ENCODE results near the gene BECN2. TPM values are rescaled to one million over a fixed set of nuclear protein-coding genes. Genes with fewer than 3 reads are reported as not detected.

Gene BECN2
- total RNA-seq, 4 donors from 2014 or later, result 0.20 TPM; not detected in 3

DNA sequence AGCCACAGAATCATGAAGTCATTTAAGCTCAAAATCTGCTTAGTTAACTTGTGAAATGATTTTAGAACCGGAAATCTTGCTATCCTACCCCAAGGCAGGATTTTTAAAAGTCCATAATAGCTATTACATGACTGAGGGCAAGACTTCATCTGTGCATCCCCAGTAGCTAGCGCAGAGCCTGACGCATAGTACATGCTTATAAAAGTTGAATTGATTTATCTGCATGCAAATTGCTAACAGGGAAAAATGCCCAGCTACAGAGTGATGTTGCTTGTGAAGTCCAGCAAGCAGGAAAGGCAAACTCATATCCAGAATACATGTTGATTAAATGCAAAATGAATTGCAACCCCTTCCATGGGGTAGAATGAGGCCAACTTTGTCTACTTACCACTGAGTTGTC, 49.4 kb downstream of the BECN2 start:
- ATAC-seq, result no peak

More for the DNA sequence above, 49.4 kb downstream of the BECN2 start:
- TF ChIP-seq POLR2A (IDR thresholded peaks at IDR 0.05), result no peak
- no peak overlapping the region for H3K27ac ChIP-seq
- H3K4me3 ChIP-seq, result no peak overlapping the region
- no peak for DNase-seq
- no peaks in the 10 kb centered on the region for H3K36me3 ChIP-seq
- intact Hi-C loops (cut with DNase I; ENCODE audit: low total_unique reads), result no loop called here
- H3K4me1 ChIP-seq, result no peaks in the 10 kb centered on the region
- in situ Hi-C loops (cut with MboI; ENCODE audit: low sequenced_read_pairs in 4 of 4), result loop anchor here in 2 of 4 donors (25.0 kb wide), 1 partner anchor 395 kb away; no protein-coding TSS in a partner anchor
- no peaks in the 10 kb centered on the region for H3K9me3 ChIP-seq
- H3K27me3 ChIP-seq, result no peaks in the 10 kb centered on the region

Other genes with a start within 250 kb of the BECN2 start
- under 1 TPM in 2 of 4 donors, not detected in 2; 0.20 TPM for gene EXO1, start 109.6 kb upstream of the BECN2 start, total RNA-seq
- gene MAP1LC3C, start 41.3 kb downstream of the BECN2 start, total RNA-seq, result 10 to 100 TPM in 1 of 4 donors, 1 to 10 TPM in 3; 1.1 to 31.5 (median 3.5) TPM

Measured in gastrocnemius medialis (tissue), 4 donors.